ENCODE data around the gene SLC25A38.

Gene SLC25A38

GRCh38 chr3:39387411-39387975 lies 4.3 kb downstream of the SLC25A38 start:
- no peak for ATAC-seq

GRCh38 chr3:39388153-39388552 lies 5.0 kb downstream of the SLC25A38 start:
- TF ChIP-seq RARB (CRISPR knock-in tag; IDR thresholded peaks at IDR 0.05), result no peak
- no peak for TF ChIP-seq ZNF70 (CRISPR knock-in tag; IDR thresholded peaks at IDR 0.05)
- no peak for TF ChIP-seq ESRRG (CRISPR knock-in tag; IDR thresholded peaks at IDR 0.05)
- TF ChIP-seq ZNF8 (CRISPR knock-in tag; IDR thresholded peaks at IDR 0.05), result no peak
- no peak for ATAC-seq

More at GRCh38 chr3:39387411-39387975, 4.3 kb downstream of the SLC25A38 start:
- TF ChIP-seq SNAI2 (CRISPR knock-in tag; IDR thresholded peaks at IDR 0.05), result no peak
- TF ChIP-seq ZNF70 (CRISPR knock-in tag; IDR thresholded peaks at IDR 0.05), result no peak
- TF ChIP-seq RARB (CRISPR knock-in tag; IDR thresholded peaks at IDR 0.05), result no peak
- no peak for TF ChIP-seq GLIS3 (CRISPR knock-in tag; IDR thresholded peaks at IDR 0.05)
- no peak for TF ChIP-seq CSDC2 (CRISPR knock-in tag; IDR thresholded peaks at IDR 0.05)
- no peak for TF ChIP-seq TCF4 (CRISPR knock-in tag; IDR thresholded peaks at IDR 0.05; ENCODE audit: borderline replicate concordance)
- no peak for TF ChIP-seq POU6F1 (CRISPR knock-in tag; IDR thresholded peaks at IDR 0.05; ENCODE audit: borderline replicate concordance, low read depth)
- no peak for TF ChIP-seq ISL1 (CRISPR knock-in tag; IDR thresholded peaks at IDR 0.05)
- no peak for TF ChIP-seq ESRRG (CRISPR knock-in tag; IDR thresholded peaks at IDR 0.05)
- no peak for TF ChIP-seq PPARA (CRISPR knock-in tag; IDR thresholded peaks at IDR 0.05; ENCODE audit: borderline replicate concordance)
- no peak for TF ChIP-seq ARNTL (CRISPR knock-in tag; IDR thresholded peaks at IDR 0.05; ENCODE audit: borderline replicate concordance, low read depth)
- TF ChIP-seq CSRNP3 (CRISPR knock-in tag; IDR thresholded peaks at IDR 0.05), result no peak
- no peak for TF ChIP-seq OSR1 (CRISPR knock-in tag; IDR thresholded peaks at IDR 0.05)
- no peak for TF ChIP-seq ZNF565 (CRISPR knock-in tag; conservative IDR thresholded peaks at IDR 0.05; ENCODE audit: low read depth)
- TF ChIP-seq TSHZ2 (CRISPR knock-in tag; IDR thresholded peaks at IDR 0.05), result no peak
- no peak for TF ChIP-seq ZFP3 (CRISPR knock-in tag; IDR thresholded peaks at IDR 0.05)
- no peak for TF ChIP-seq TOX (CRISPR knock-in tag; IDR thresholded peaks at IDR 0.05; ENCODE audit: borderline replicate concordance)
- TF ChIP-seq ZNF8 (CRISPR knock-in tag; IDR thresholded peaks at IDR 0.05), result no peak
- TF ChIP-seq BACH2 (CRISPR knock-in tag; IDR thresholded peaks at IDR 0.05; ENCODE audit: borderline replicate concordance), result no peak
- TF ChIP-seq PATZ1 (CRISPR knock-in tag; IDR thresholded peaks at IDR 0.05; ENCODE audit: borderline replicate concordance), result no peak

GRCh38 chr3:39388741-39389248 lies 5.6 kb downstream of the SLC25A38 start:
- ATAC-seq, result no peak
- TF ChIP-seq CSDC2 (CRISPR knock-in tag; IDR thresholded peaks at IDR 0.05) (no peak), TSHZ2 (CRISPR knock-in tag; IDR thresholded peaks at IDR 0.05) (no peak), ESRRG (CRISPR knock-in tag; IDR thresholded peaks at IDR 0.05) (no peak), PPARA (CRISPR knock-in tag; IDR thresholded peaks at IDR 0.05; ENCODE audit: borderline replicate concordance) (no peak), ZNF70 (CRISPR knock-in tag; IDR thresholded peaks at IDR 0.05) (no peak), CSRNP3 (CRISPR knock-in tag; IDR thresholded peaks at IDR 0.05) (no peak), ARNTL (CRISPR knock-in tag; IDR thresholded peaks at IDR 0.05; ENCODE audit: borderline replicate concordance, low read depth) (no peak), ZC3H10 (CRISPR knock-in tag; IDR thresholded peaks at IDR 0.05) (no peak), BACH2 (CRISPR knock-in tag; IDR thresholded peaks at IDR 0.05; ENCODE audit: borderline replicate concordance) (no peak), ZNF8 (CRISPR knock-in tag; IDR thresholded peaks at IDR 0.05) (no peak), CREB5 (CRISPR knock-in tag; IDR thresholded peaks at IDR 0.05; ENCODE audit: low read depth) (no peak)

All from SK-N-SH treated with all-trans-retinoic acid at 6 μM for 48 hours (cell line).